NCI-H2196 treated with DMSO at 0.1 percent for 48 hours (cell line): ENCODE results near the gene GALNTL6.

Source experiments
- DNase-seq: peaks from one replicate; lab custom pipeline; 2025; ENCODE audit not compliant: unreplicated experiment; lab: John Stamatoyannopoulos, UW

Gene GALNTL6

GRCh38 chr4:172202480-172203076 is 389.4 kb downstream of the GALNTL6 start:
- no peak for DNase-seq

GRCh38 chr4:172207258-172207657 is 394.1 kb downstream of the GALNTL6 start:
- DNase-seq, result no peak

- DNase-seq, result no peak
Measured at GRCh38 chr4:172207886-172208285, 394.7 kb downstream of the GALNTL6 start.

- no peak for DNase-seq
Measured at GRCh38 chr4:172220679-172221078, 407.5 kb downstream of the GALNTL6 start.

- no peak for DNase-seq
Measured at GRCh38 chr4:172225457-172225856, 412.3 kb downstream of the GALNTL6 start.

- no peak for DNase-seq
Measured at GRCh38 chr4:172232966-172233365, 419.8 kb downstream of the GALNTL6 start.

- no peak for DNase-seq
Measured at GRCh38 chr4:172243551-172243950, 430.3 kb downstream of the GALNTL6 start.

- DNase-seq, result no peak
Measured at GRCh38 chr4:172245516-172245915, 432.3 kb downstream of the GALNTL6 start.

GRCh38 chr4:172253409-172253808 is 440.2 kb downstream of the GALNTL6 start:
- DNase-seq, result no peak

- DNase-seq, result no peak
Measured at GRCh38 chr4:172256820-172257219, 443.6 kb downstream of the GALNTL6 start.

GRCh38 chr4:172270397-172270796 is 457.2 kb downstream of the GALNTL6 start:
- DNase-seq, result no peak

GRCh38 chr4:172287117-172287516 is 473.9 kb downstream of the GALNTL6 start:
- no peak for DNase-seq

GRCh38 chr4:172305698-172306097 is 492.5 kb downstream of the GALNTL6 start:
- no peak for DNase-seq

- no peak for DNase-seq
Measured at GRCh38 chr4:172308078-172308477, 494.9 kb downstream of the GALNTL6 start.

- no peak for DNase-seq
Measured at GRCh38 chr4:172311682-172312081, 498.5 kb downstream of the GALNTL6 start.

- DNase-seq, result no peak
Measured at GRCh38 chr4:172323288-172323687, 510.1 kb downstream of the GALNTL6 start.

- no peak for DNase-seq
Measured at GRCh38 chr4:172344308-172344938, 531.2 kb downstream of the GALNTL6 start.

GRCh38 chr4:172348426-172348825 is 535.2 kb downstream of the GALNTL6 start:
- DNase-seq, result no peak

GRCh38 chr4:172352356-172352755 is 539.2 kb downstream of the GALNTL6 start:
- DNase-seq, result no peak

GRCh38 chr4:172356016-172356415 is 542.8 kb downstream of the GALNTL6 start:
- no peak for DNase-seq

- no peak for DNase-seq
Measured at GRCh38 chr4:172357006-172357540, 543.9 kb downstream of the GALNTL6 start.

- DNase-seq, result no peak
Measured at GRCh38 chr4:172362569-172362968, 549.4 kb downstream of the GALNTL6 start.
